SIG-M5 treated with dmso at 0.1 percent for 504 hours (cell line): ENCODE results near the gene ABHD12.
A peak's percentile ranks its signal among the peaks of the same experiment; 100 is the strongest.
"Not testable (repeated sequence)": the region's sequence is repeated elsewhere in the genome, so short reads cannot be mapped to it uniquely, and the experiment has no call there.

Experiments used
- DNase-seq: peaks from one replicate; lab custom pipeline; 2025; ENCODE audit not compliant: unreplicated experiment; lab: John Stamatoyannopoulos, UW

The ABHD12 gene

DNA sequence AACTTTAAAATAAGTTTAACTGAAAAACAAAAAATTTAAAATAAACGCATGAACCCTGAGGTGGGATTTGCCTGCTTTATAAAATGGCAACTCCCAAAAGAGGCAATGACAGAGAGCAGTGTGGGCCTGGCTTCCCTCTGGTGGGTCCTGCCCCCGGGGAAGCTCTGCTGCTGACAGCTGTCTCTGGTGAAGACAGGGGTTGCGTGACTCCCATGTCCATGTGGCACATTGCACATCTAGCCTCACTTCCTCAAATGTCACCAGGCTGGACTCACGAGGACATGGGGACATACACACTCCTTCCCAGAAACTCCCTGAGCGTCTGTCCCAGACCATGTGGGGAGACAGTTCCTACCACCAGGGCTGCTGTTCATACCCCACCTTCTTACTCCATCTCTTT, 66.2 kb downstream of the ABHD12 start:
- peak; percentile 82 for DNase-seq

GRCh38 chr20:25323496-25324246, 67.0 kb downstream of the ABHD12 start:
- no peak for DNase-seq

DNA sequence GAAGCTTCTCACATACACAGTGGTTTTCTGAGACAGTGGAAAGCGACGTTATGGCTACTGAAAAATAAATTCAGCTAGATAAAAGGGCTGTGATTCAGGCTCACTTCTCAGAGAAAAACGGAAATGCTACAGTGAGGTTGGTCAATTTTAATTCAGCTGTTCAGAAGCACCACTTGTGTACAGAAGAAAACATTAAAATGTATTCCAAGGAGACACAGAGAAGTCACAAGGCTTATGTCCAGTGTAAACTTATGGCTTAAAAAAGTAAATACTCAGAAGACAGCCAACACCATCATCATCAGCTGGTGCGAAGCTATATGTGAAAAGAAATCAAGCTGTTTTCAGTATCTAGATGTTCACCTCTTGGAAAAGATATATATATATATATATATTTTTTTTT, 68.6 kb downstream of the ABHD12 start:
- no peak for DNase-seq

DNA sequence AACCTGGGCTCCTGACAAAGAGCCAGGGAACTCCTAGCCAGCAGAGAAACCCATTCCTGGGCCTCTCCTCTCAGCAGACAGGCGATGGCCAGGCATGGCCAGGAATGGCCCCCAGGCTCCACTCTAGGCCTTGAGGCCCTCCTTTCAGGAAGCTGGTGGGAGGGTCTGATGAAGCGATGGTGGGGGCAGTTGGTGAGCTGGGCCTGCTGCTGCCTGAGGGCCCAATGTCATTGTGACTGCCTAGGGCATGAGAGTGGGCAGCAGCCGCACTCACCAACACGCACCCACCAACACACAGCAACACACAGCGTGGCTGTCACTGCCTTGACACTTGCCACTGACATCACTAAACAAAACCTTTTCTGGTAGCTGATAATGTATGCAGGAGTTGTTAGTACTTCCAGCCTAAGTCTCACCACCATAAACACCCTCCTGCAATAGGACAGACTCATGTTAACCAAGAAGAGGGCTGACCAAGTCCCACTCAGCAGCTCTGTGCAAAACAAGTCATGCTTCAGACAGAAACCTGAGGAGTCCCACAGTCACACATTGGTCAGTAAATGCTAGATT, 69.3 kb downstream of the ABHD12 start:
- no peak for DNase-seq

GRCh38 chr20:25320035-25320800, 70.4 kb downstream of the ABHD12 start:
- no peak for DNase-seq

DNA sequence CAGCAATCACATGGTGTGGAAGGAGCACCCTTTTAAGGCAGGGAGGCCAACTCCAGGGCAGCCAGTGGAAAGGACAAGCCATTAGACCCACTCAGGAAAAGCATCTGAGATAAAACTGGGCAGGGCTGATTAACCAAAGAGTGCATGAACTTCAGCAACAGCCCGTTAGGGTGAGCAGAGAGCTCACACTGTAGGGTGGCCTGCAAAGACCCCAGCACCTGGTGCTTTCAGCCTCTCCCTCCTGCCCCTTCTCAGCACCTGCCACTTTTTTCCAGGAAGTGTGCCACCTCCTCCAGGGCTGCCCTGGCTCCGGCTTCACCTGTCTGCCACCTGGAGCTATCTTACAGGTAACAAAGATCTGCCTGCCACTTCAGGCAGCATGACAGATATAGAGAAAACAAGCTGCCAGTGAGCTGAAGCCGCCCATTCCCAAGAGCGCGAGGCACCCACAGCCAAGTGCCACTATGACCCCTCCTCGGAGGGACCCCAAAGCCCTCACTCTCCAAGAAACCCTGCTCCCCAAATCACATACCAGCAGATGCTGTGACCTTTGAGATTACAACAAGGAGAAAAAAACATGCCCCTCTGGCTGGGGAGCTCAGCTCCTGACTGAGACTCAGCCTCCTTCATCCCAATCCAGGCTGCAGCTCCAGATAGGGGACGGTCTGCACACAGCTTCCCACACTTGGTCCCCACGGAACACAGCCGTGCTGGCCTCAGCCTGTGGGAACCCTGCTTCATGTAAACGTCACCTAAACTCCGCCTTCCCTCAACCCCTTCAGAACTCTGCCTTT, 71.2 kb downstream of the ABHD12 start:
- no peak for DNase-seq

DNA sequence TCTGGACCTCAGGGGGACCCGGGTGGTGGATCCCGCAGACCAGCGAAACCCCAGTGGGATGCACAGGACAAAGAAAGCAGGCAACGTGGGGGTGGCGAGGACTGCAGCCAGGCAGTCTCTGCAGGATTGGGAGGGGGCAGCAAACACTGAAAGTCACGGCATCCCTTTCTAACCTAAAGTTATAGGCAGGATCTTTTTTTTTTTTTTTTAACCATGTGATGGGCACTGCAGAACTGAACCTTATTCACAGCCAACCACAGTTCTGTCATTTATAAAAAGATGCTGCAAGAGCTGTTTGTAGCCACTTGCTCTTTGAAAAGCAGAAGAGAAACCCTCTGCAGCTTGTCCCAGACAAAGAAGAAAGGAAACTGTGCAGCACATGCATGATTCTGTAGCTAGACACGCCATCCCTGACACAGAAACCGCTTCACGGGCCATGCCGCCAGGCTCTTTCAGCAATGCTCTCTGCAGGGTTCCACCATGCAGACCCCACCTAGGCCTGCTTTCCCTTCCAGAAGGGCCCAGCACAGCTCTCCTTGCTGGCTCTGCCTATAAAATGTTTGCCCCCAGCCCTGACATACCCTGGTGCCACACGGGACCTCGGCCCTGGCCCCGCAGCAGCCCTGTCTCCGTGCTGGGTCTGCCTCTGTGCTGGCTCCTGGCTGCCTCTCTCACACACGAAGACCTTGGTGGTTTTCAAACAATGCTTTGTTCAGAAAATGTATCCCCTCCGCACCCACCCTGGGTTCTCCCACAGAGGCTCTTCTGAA, 72.0 kb downstream of the ABHD12 start:
- peak; percentile 98 for DNase-seq

- no peak for DNase-seq
Observed at GRCh38 chr20:25317351-25318075, 73.1 kb downstream of the ABHD12 start.

- DNase-seq = no peak
Observed at GRCh38 chr20:25316506-25317190, 74.0 kb downstream of the ABHD12 start.

DNA sequence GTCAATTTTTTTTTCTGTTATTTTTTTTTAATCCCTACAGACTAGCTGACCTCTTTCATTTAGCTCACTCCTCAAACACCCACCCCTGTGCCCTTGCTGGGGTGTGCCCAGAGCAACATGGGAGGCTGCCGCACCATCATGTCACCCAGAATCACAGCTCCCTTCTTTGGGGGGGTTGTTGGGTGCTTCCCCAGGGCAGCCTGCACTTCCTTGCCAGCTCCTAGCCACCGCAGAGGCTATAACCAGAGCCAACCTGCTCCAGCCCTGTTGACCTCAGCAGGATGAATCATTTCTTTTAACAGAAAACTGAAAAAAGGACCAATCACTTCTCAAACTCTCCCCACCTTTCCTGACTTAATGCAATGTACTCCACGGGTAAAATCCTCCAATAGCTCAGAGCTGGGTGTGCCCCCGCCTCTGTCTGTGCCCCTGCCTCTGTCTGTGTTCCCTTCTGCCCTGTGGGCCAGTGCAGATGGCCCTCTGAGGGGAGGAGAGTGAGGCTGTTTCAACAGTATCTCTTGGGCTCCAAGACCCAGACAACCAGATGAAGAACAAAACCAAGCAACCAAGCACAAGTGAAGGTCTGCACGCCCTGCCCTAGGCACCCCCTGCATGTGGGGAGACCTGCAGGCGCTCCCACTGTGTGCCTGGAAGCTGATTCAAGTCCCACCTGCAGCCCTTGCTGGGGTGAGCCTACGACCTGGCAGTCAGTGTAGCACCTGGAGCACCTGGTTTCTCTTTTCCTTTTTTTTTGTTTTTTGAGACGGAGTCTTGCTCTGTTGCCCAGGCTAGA, 75.0 kb downstream of the ABHD12 start:
- no peak for DNase-seq

GRCh38 chr20:25314497-25315417, 75.9 kb downstream of the ABHD12 start:
- DNase-seq = no peak

- DNase-seq = no peak
Observed at GRCh38 chr20:25313593-25313992, 77.0 kb downstream of the ABHD12 start.

GRCh38 chr20:25312716-25313115, 77.9 kb downstream of the ABHD12 start:
- DNase-seq = not testable (repeated sequence)

DNA sequence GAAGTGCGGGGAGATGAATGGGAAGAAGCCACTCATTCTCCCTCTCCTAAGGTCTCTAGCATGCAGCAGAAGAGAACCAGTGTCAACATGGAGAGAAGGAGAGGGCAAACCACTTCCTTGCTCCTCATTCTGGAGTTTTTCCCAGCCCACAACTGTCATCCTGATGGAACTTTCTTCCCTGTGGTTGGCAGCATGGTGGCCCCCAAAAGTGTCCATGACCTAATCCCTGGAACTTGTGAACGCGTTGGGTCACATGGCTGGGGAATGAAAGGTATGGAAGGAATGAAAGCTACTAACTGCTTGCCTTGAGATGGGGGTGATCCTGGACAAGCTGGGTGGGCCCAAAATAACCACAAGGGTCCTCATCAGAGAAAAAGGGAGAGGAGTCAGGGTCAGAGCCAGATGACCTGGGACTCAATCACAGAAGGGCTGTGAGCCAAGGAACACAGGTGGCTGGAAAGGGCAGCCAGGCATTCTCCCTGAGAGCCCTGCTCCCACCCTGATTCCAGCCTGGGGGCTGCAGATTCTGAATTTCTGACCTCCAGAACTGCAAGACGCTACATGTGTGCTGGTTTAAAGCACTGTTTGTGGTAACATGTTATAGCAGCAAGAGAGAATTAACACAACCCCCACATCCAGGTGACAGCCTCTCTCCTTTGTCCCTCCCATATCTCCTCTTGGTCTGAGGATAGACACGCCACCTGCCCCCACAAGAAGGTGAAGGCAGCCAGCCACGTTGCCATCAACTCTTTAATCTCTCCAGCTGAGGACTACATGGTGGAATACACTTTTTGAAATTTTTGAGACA, 79.5 kb downstream of the ABHD12 start:
- DNase-seq = no peak

DNA sequence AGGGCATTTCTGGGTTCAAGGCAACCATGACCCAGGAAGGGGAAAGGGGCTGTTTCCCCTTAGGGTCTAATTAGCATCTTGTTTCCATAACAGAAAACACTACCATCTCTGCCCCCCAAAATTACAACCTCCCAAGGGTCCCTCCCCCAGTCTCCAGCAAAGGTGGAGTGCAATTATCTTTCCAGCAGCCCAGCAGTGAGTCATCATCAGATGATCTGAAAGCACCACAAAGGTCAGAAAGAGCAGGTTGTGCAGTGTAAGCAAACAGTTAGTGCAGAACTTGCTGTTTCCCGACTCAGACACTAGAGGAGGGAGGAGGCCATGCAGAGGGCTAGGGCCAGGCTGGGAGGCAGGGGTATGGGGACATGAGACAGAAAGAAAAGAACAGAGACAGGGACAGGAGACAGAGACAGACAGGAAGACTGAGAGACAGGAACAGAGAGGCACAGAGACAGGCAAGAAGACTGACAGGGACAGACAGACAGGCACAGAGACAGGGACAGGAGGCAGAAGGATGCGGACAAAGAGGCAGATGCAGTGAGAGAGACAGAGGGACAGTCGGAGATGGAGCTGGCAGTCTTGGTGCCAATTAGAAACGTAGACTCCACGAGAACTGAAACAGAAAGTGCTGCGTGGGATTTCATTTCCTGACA, 80.2 kb downstream of the ABHD12 start:
- peak; percentile 70 for DNase-seq
